GM18526 (cell line): ENCODE results near the gene HMOX1.

Source experiments
- POLR2A ChIP-seq: IDR thresholded peaks from 3 replicates; pipeline ENCODE4 v1.6.1; 2011; ENCODE audit not compliant: insufficient read length; ENCODE audit errors: extremely low read depth

The HMOX1 gene

DNA sequence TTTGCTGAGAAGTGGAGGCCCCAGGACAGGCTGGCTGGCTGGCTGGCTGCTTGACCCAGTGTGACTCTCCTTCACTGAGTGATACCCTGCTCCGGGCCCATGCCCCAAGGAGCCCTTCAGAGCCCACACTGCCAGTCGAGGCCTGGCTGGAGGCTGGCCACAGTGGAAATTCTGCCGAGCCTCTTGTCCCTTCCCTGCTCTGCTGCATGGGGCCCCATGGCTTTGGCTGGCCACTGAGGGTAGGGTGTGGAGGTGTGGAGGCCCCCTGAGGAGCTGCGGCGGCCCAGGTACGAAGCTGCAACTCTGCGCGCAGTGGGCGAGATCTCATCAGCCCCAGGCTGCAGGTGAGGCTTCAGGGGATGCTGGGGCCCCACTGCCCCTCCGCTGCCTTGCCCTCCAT lies 33.4 kb upstream of the HMOX1 start:
- no peak for TF ChIP-seq POLR2A

GRCh38 chr22:35348026-35348590 lies 32.8 kb upstream of the HMOX1 start:
- TF ChIP-seq POLR2A, result no peak

DNA sequence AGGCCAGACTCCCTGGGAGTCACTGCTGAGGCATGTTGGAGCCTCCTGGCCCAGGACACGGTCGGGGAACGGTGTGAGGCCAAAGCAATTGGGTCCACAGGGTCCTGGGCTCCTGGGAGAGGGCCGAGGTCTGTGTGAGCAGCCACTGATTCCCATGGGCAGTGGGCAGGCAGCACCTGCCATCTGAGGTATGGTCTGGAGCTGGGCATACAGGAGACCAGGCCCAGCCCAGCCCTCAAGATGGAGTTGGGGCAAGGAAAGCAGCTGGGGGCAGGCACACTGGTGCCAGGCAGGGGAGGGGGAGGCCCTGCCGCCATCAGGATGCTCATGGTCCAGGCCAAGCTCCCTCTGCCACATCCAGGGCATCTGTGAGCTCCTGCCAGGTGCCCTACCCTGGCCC lies 32.2 kb upstream of the HMOX1 start:
- no peak for TF ChIP-seq POLR2A

GRCh38 chr22:35349368-35349703 lies 31.6 kb upstream of the HMOX1 start:
- TF ChIP-seq POLR2A, result no peak

DNA sequence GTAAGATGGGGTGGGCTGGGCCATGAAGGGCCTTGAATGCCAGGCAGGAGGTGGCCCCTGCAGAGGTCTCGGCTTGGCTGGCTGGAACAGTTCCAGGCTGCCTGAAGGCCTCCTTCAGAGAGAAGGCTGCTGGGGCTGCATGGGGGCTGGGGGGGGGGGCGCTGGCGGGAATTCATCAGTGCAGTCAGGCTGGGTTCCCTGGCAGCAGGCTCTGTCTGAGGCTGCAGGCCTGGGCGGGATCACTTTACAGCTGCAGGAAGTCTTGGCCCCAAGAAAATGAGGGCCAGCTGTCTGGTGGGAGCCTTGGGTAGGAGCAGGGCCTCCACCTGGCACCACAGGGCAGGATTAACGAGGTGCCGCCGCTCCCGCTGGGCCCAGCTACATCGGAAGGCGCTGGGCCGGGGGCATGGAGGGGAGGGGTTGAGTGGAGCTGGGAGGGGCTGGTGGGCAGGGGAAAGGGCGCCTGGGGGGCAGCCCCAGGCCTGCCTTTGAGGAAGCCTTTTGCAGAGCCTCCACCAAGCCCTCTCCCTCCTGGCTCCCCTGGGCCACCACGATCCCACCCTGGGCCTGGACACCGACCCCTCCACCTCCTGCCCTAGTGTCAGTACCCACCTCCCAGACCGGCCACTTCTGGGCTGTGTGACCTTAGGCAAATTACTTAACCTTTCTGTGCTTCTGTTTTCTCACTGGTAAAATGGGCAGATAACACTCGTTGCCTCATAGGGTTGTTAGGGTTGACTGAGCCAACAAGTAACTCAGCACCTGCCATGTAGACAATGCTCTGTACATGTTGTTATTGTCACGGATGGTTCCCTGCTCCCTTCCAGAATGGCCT lies 31.0 kb upstream of the HMOX1 start:
- TF ChIP-seq POLR2A, result no peak

GRCh38 chr22:35350539-35351503 lies 30.1 kb upstream of the HMOX1 start:
- no peak for TF ChIP-seq POLR2A

GRCh38 chr22:35352214-35353111 lies 28.4 kb upstream of the HMOX1 start:
- TF ChIP-seq POLR2A, result no peak

DNA sequence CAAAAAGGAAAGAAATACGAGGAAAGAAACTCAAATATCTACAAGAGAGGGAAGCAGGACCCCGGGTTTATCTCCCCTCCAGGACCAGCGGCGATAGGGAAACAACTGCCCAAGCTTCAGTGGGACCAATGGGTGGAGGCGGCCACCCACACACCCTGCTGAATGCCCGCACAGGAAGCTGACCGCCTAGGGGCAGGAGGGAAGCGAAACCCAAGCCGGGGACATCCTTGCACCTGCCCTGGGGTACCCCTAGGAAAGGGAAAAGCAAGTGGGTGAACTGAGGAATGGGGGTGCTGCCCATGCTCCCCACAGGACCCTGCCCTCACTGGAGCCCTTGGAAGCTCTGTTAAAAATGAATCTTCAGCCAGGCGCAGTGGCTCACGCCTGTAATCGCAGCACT lies 27.6 kb upstream of the HMOX1 start:
- no peak for TF ChIP-seq POLR2A

DNA sequence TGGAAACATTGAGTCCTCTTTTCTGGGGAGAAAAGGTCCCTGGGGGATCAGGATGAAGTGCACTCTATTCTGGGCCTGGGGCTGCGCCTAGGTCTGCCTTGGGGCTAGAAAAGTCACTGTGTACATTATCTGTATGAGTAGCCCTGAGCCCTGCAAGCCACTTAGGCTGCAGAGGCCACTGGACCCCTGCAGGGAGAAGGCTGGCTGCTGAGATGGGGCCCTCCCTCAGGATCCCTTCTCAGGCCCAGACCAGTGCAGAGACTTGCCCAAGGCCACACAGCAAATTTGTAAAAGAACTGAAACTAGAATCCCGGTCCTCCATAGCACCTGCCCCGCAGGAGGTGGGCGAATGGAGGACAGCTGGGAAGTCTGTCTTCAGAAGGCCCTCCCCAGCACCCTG lies 26.8 kb upstream of the HMOX1 start:
- TF ChIP-seq POLR2A, result no peak

DNA sequence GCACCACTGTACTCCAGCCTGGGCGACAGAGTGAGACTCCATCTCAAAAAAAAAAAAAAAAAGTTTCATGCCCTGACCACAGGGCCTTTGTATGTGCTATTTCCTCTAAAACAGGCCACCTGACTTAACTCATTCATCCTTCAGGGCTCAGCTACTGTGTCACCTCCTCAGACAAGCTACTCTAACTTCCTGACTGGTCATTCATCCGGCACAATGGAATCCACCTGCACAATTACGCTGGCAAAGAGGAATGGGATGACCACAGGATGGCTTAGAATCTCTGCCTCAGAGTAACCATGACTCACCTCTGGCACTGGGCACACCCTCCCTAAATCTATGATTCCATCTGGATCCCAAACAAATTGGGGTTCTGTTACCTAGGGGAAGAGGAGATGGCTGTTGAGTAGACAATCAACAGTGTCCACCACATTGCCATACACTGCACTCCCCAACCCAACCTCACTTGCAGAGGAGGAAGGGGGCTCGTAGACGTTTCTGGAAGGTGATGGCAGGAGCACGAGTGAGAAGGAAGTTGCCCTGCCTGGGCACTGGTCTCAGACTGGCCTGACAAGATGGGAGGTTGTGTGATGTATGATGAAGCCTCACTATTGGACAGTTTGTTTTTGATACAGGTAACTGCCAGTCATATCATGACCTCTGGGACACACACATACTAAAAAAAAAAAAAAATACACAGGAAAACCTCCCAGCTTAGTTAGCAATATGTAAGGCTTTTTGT lies 22.8 kb upstream of the HMOX1 start:
- no peak for TF ChIP-seq POLR2A

DNA sequence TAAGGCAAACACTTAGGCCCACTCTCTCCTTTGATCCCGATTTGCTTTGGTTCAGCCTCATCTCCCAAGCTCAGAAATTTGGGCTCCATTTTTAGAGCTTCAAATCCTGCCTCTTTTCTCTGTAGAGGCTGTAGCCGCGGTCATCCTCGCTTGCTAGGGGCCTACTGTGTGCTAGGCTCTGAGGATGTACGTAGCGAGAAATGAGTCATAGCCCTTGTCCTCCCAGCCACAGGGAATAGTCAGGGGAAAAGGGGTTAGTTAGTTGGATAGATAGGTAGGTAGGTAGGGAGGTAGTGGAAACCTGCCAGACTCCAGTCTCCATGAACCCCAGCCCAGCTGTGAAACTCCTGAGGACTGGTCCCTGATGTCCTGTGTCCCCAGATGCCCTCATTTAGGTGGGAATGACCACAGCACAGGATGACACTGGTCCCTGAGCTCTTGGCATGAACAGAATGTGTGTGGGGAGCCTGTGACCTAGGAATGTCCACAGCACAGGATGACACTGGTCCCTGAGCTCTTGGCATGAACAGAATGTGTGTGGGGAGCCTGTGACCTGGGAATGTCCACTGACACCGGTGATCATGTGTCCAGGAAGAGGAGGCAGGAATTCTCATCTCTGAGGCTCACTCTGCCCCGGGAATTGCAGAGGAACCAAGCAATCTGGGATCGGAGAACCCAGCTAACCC lies 21.4 kb upstream of the HMOX1 start:
- TF ChIP-seq POLR2A, result no peak

DNA sequence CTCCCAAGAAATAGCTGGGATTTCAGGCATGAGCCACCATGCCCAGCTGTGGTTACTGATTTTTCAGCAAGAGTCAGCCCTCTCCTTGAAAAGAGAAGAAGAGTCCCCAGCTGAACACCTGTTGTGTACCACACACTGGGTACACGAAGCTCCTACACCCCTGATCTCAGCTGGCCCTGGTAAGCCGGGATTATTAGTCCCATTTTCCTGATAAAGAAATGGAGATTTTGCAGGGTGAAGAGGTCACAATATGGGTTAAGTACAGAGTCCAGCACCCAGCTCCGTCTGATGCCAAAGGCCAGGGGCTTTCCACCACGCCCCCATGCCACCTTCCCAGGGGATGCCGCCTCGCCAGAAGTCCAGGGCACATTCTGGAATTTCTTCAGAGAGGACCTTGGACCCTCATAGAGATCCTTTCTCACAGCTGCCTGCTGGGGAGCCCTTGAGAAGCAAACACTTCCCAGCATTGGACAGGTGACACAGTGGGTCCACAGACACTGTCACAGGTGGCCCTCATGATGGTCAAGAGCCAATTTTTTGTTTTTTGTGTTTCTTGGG lies 19.8 kb upstream of the HMOX1 start:
- no peak for TF ChIP-seq POLR2A

DNA sequence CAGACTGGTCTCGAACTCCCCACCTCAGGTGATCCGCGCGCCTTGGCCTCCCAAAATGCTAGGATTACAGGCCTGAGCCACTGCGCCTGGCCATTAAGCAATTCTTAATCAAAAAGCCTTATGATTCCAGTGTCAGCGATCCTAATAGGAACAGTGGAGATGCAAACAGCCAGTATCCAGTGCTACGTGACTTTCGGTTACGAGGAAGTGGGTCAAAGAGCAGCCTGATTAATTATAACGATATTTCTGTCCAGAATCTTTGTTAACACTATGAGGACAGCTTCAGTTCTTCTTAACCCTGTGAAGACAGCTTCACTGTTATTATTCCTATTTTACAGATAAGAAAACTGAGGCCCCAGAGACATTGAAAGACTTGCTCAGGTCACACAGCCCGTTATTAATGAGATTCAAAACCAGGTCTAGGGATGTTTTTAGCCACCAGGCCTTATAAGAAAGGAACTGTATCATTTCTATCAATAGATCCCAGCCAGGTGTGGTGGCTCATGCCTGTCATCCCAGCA lies 17.3 kb upstream of the HMOX1 start:
- no peak for TF ChIP-seq POLR2A
